Gastroesophageal sphincter (tissue), 4 donors: ENCODE measurements around the gene NFIA. TPM values are rescaled to one million over a fixed set of nuclear protein-coding genes. Genes with fewer than 3 reads are reported as not detected.

Experiments used
- ATAC-seq: fragments of 150-250 bp; one replicate; pipeline ENCODE4 v1.9.1; 2016; ENCODE audit warnings: mild to moderate bottlenecking, moderate library complexity
- H3K27ac ChIP-seq, 4 donors: fragments of 200-600 bp; sonication (generic) in 3 of 4; 1 replicate in 3 of 4; 2 replicates in 1 of 4; pipeline ENCODE4 v1.5.1; 2016 to 2019
- H3K27me3 ChIP-seq: fragments of 200-600 bp; sonication (generic); one replicate; pipeline ENCODE4 v1.5.1; 2019
- H3K36me3 ChIP-seq, 2 donors: fragments of 200-600 bp; sonication (generic); one replicate each; pipeline ENCODE4 v1.5.1; 2019; ENCODE audit warnings: control low read depth in 1 of 2
- H3K4me1 ChIP-seq, 3 donors: fragments of 200-600 bp; sonication (generic); 1 replicate in 2 of 3; 2 replicates in 1 of 3; pipeline ENCODE4 v1.5.1; 2016 to 2019; ENCODE audit warnings: control low read depth in 2 of 3
- H3K4me3 ChIP-seq, 2 donors: fragments of 200-600 bp; sonication (generic); one replicate each; pipeline ENCODE4 v1.5.1; 2019; ENCODE audit warnings: mild to moderate bottlenecking in 1 of 2, moderate library complexity in 1 of 2
- H3K9me3 ChIP-seq, 3 donors: fragments of 200-600 bp; sonication (generic); one replicate each; pipeline ENCODE4 v1.5.1; 2017 to 2019; ENCODE audit warnings: control low read depth in 2 of 3
- CTCF ChIP-seq, 4 experiments: fragments of 200-600 bp in 2 of 4; fragments of 450-650 bp in 2 of 4; sonication (generic) in 1 of 4; IDR thresholded peaks; one replicate each; pipeline ENCODE4 v1.5.1; 2017 to 2019; ENCODE audit warnings: antibody characterized with exemption in 4 of 4, mild to moderate bottlenecking in 2 of 4, moderate library complexity in 2 of 4
- EP300 ChIP-seq: sonication (generic); formaldehyde crosslinking; IDR thresholded peaks from one replicate; pipeline ENCODE4 v1.6.1; 2017; ENCODE audit warnings: antibody characterized with exemption, mild to moderate bottlenecking
- POLR2A ChIP-seq, 2 donors: fragments of 450-650 bp; IDR thresholded peaks; one replicate each; pipeline ENCODE4 v1.6.1; 2017; ENCODE audit warnings: antibody characterized with exemption in 2 of 2, mild to moderate bottlenecking in 2 of 2, moderate library complexity in 1 of 2
- POLR2AphosphoS5 ChIP-seq: sonication (generic); formaldehyde crosslinking; IDR thresholded peaks from one replicate; pipeline ENCODE4 v1.6.1; 2017; ENCODE audit warnings: antibody characterized with exemption
- WGBS, 2 donors: methylation state at CpG; one replicate each; pipeline ENCODE4 v1.1.5; 2018; ENCODE audit warnings: low coverage in 1 of 2; 5-methylcytosine and 5-hydroxymethylcytosine counted together
- total RNA-seq, 4 donors: library from RNA; depleted of rRNA; stranded (reverse); fragments of >200 nt; gene quantifications; one replicate each; pipeline ENCODE4 v1.1.0, GENCODE V29; 2016

Gene NFIA
- total RNA-seq, 4 donors from 2014 or later: 123 to 205 (median 149) TPM

GRCh38 chr1:61361931-61362330 is 279.6 kb downstream of the NFIA start:
- Histone ChIP-seq H3K27ac (peak overlapping the region in 1 of 4 donors; percentile 21), H3K4me1 (peaks cover 0 to 9% (median 0%) of the 10 kb centered on the region in 3 donors), H3K4me3 (no peak overlapping the region), H3K36me3 (peaks cover 0 to 51% of the 10 kb centered on the region in 2 donors), H3K27me3 (no peaks in the 10 kb centered on the region), H3K9me3 (no peaks in the 10 kb centered on the region)
- 83 to 100% methylated on average over 2 of the region's 2 CpGs for WGBS, 2 donors
- no peak for ATAC-seq
- TF ChIP-seq CTCF (IDR thresholded peaks at IDR 0.05) (no peak), POLR2A (IDR thresholded peaks at IDR 0.05) (no peak), POLR2AphosphoS5 (no peak), EP300 (no peak)

- H3K36me3 ChIP-seq: peaks cover 0 to 52% of the 10 kb centered on the region in 2 donors
- H3K9me3 ChIP-seq: no peaks in the 10 kb centered on the region
- H3K4me1 ChIP-seq: peaks cover 0 to 9% (median 0%) of the 10 kb centered on the region in 3 donors
- 61 to 73% methylated on average over 1 to 2 of the region's 2 CpGs for WGBS, 2 donors
- H3K27ac ChIP-seq: peak overlapping the region in 1 of 4 donors; percentile 21
- no peaks in the 10 kb centered on the region for H3K27me3 ChIP-seq
- ATAC-seq: no peak
- TF ChIP-seq POLR2AphosphoS5: no peak
- no peak for TF ChIP-seq EP300
- no peak for TF ChIP-seq CTCF (IDR thresholded peaks at IDR 0.05)
- no peak for TF ChIP-seq POLR2A (IDR thresholded peaks at IDR 0.05)
- no peak overlapping the region for H3K4me3 ChIP-seq
These were observed 280.0 kb downstream of the NFIA start for GRCh38 chr1:61362351-61362750.

GRCh38 chr1:61368366-61368765 is 286.0 kb downstream of the NFIA start:
- WGBS, 2 donors: 88 to 100% methylated on average over 2 of the region's 2 CpGs
- no peaks in the 10 kb centered on the region for H3K4me1 ChIP-seq

GRCh38 chr1:61368876-61369275 is 286.5 kb downstream of the NFIA start:
- Histone ChIP-seq H3K9me3 (no peaks in the 10 kb centered on the region), H3K4me1 (no peaks in the 10 kb centered on the region), H3K27me3 (no peaks in the 10 kb centered on the region), H3K4me3 (no peak overlapping the region), H3K36me3 (peaks cover 0 to 21% of the 10 kb centered on the region in 2 donors), H3K27ac (no peak overlapping the region)
- no peak for ATAC-seq
- WGBS, 2 donors: 86 to 94% methylated on average over 6 of the region's 6 CpGs
- no peak for TF ChIP-seq EP300
- no peak for TF ChIP-seq POLR2AphosphoS5
- TF ChIP-seq POLR2A (IDR thresholded peaks at IDR 0.05): no peak
- TF ChIP-seq CTCF (IDR thresholded peaks at IDR 0.05): no peak

More at GRCh38 chr1:61368366-61368765, 286.0 kb downstream of the NFIA start:
- Histone ChIP-seq H3K27me3 (no peaks in the 10 kb centered on the region), H3K9me3 (no peaks in the 10 kb centered on the region), H3K4me3 (no peak overlapping the region), H3K27ac (no peak overlapping the region), H3K36me3 (peaks cover 0 to 21% of the 10 kb centered on the region in 2 donors)
- ATAC-seq: no peak
- TF ChIP-seq CTCF (IDR thresholded peaks at IDR 0.05) (no peak), POLR2AphosphoS5 (no peak), EP300 (no peak), POLR2A (IDR thresholded peaks at IDR 0.05) (no peak)

GRCh38 chr1:61370177-61370912 is 288.0 kb downstream of the NFIA start:
- no peaks in the 10 kb centered on the region for H3K27me3 ChIP-seq
- no peak for ATAC-seq
- H3K4me3 ChIP-seq: no peak overlapping the region
- 91 to 95% methylated on average over 6 to 10 of the region's 10 CpGs for WGBS, 2 donors
- H3K27ac ChIP-seq: no peak overlapping the region
- no peak for TF ChIP-seq EP300
- no peak for TF ChIP-seq POLR2AphosphoS5
- TF ChIP-seq CTCF (IDR thresholded peaks at IDR 0.05): no peak
- TF ChIP-seq POLR2A (IDR thresholded peaks at IDR 0.05): no peak
- H3K36me3 ChIP-seq: peaks cover 0 to 21% of the 10 kb centered on the region in 2 donors
- H3K4me1 ChIP-seq: no peaks in the 10 kb centered on the region
- no peaks in the 10 kb centered on the region for H3K9me3 ChIP-seq
